ENCODE measurements around the gene WNT11. TPM values are rescaled to one million over a fixed set of nuclear protein-coding genes. Genes with fewer than 3 reads are reported as not detected.

Gene WNT11
- total RNA-seq, 2 donors from 2014 or later, result 0.53 to 0.62 TPM

DNA sequence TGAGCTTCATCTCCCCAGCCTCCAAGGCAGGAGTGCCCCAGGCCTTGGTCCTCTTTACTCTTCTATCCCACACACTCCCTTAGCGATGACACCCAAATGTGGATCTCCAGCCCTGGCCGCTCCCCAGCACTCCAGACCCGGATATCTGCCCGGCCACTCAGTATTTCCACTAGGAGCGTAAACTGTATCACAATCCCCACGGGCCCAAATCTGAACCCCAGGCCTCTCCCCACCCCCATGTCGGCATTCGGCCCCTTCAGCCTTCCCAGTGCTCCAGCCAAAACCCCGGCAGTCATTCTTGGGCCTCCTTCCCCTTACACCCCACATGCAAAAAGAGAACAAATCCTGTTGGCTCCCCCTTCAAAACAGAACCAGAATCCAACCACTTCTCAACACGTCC lies 20.8 kb downstream of the WNT11 start:
- H3K4me1 ChIP-seq (ENCODE audit: control insufficient read depth, insufficient read depth, low read length), result no peaks in the 10 kb centered on the region
- 89 to 100% methylated on average over 3 to 10 of the region's 10 CpGs for WGBS, 2 experiments (ENCODE audit: insufficient coverage in 1 of 2, insufficient read length in 1 of 2)
- TF ChIP-seq, protein P1, sequence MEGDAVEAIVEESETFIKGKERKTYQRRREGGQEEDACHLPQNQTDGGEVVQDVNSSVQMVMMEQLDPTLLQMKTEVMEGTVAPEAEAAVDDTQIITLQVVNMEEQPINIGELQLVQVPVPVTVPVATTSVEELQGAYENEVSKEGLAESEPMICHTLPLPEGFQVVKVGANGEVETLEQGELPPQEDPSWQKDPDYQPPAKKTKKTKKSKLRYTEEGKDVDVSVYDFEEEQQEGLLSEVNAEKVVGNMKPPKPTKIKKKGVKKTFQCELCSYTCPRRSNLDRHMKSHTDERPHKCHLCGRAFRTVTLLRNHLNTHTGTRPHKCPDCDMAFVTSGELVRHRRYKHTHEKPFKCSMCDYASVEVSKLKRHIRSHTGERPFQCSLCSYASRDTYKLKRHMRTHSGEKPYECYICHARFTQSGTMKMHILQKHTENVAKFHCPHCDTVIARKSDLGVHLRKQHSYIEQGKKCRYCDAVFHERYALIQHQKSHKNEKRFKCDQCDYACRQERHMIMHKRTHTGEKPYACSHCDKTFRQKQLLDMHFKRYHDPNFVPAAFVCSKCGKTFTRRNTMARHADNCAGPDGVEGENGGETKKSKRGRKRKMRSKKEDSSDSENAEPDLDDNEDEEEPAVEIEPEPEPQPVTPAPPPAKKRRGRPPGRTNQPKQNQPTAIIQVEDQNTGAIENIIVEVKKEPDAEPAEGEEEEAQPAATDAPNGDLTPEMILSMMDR (conservative IDR thresholded peaks at IDR 0.05), result no peak
- DNase-seq, result no peak
- H3K4me3 ChIP-seq (ENCODE audit: low read length), result no peak overlapping the region
- no peaks in the 10 kb centered on the region for H3K9me3 ChIP-seq (ENCODE audit: control insufficient read depth, low read length)
- Mint-ChIP-seq H3K27ac (peak overlapping the region; percentile 35), H3K9me3 (no peaks in the 10 kb centered on the region), H3K27me3 (ENCODE audit: insufficient read depth) (no peaks in the 10 kb centered on the region), H3K4me1 (no peaks in the 10 kb centered on the region), H3K36me3 (ENCODE audit: low read depth) (no peaks in the 10 kb centered on the region), H3K4me3 (no peak overlapping the region)
- no peaks in the 10 kb centered on the region for H3K36me3 ChIP-seq (ENCODE audit: control insufficient read depth, insufficient read depth, low read length)
- no peaks in the 10 kb centered on the region for H3K27me3 ChIP-seq (ENCODE audit: control insufficient read depth, insufficient read depth, low read length, poor library complexity, severe bottlenecking)
- H3K27ac ChIP-seq (ENCODE audit: low read depth, low read length), result no peak overlapping the region
- no peak overlapping the region for H3K9ac ChIP-seq (ENCODE audit: extremely low read depth, low read length, poor library complexity, severe bottlenecking)

DNA sequence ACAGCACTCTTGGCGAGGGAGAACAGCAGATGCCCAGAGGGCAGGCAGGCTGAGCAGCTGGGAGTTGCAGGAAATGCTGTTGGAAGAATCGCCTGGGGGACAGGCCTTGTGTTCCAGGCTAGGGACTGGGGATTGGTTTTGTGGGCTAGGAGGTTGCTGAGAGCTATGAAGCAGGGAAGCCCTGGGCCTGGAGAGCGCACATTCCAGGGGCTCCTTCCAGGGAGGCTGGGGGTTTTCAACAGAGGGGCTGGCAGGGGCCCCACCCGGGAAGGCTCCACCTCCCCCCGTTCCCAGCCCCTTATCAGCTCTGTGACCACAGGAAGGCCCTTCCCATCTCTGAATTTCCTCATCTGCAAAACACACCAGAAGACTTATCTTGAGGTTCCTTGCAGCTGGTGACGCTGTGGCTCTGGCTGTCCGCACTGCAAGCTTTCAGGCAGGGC lies 21.7 kb downstream of the WNT11 start:
- H3K27ac ChIP-seq (ENCODE audit: low read depth, low read length), result no peak overlapping the region
- no peak for DNase-seq
- no peaks in the 10 kb centered on the region for H3K27me3 Mint-ChIP-seq (ENCODE audit: insufficient read depth)
- H3K4me3 ChIP-seq (ENCODE audit: low read length), result no peak overlapping the region
- H3K9me3 ChIP-seq (ENCODE audit: control insufficient read depth, low read length), result no peaks in the 10 kb centered on the region
- 67 to 68% methylated on average over 3 to 7 of the region's 7 CpGs for WGBS, 2 experiments (ENCODE audit: insufficient coverage in 1 of 2, insufficient read length in 1 of 2)
- no peaks in the 10 kb centered on the region for H3K4me1 Mint-ChIP-seq
- H3K4me3 Mint-ChIP-seq, result no peak overlapping the region
- no peaks in the 10 kb centered on the region for H3K36me3 Mint-ChIP-seq (ENCODE audit: low read depth)
- no peaks in the 10 kb centered on the region for H3K27me3 ChIP-seq (ENCODE audit: control insufficient read depth, insufficient read depth, low read length, poor library complexity, severe bottlenecking)
- no peak overlapping the region for H3K9ac ChIP-seq (ENCODE audit: extremely low read depth, low read length, poor library complexity, severe bottlenecking)
- no peaks in the 10 kb centered on the region for H3K36me3 ChIP-seq (ENCODE audit: control insufficient read depth, insufficient read depth, low read length)
- TF ChIP-seq, protein P1 (conservative IDR thresholded peaks at IDR 0.05), result no peak
- no peaks in the 10 kb centered on the region for H3K4me1 ChIP-seq (ENCODE audit: control insufficient read depth, insufficient read depth, low read length)
- H3K27ac Mint-ChIP-seq, result no peak overlapping the region
- no peaks in the 10 kb centered on the region for H3K9me3 Mint-ChIP-seq

DNA sequence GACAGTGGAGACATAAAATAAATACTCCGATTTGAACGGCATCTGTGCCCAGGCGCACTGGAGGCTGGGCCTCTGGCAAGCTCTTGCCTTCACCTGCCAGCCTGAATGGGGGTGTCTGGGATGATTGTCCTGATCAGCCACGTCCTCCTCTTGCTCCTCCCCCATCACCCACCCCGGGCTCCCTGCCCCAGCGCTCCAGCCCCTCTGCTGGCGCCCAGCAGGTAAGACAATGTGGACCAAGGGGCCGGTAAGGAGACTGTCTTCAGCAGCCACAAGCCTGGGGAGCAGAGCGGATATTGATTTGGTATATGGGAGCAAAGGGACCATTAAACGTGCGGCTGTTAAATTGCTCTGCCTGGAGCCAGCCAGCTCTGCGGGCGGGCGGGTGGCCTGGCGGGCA lies 24.9 kb downstream of the WNT11 start:
- Histone ChIP-seq H3K27me3 (ENCODE audit: control insufficient read depth, insufficient read depth, low read length, poor library complexity, severe bottlenecking) (no peaks in the 10 kb centered on the region), H3K4me3 (ENCODE audit: low read length) (no peak overlapping the region), H3K36me3 (ENCODE audit: control insufficient read depth, insufficient read depth, low read length) (no peaks in the 10 kb centered on the region), H3K9ac (ENCODE audit: extremely low read depth, low read length, poor library complexity, severe bottlenecking) (no peak overlapping the region), H3K4me1 (ENCODE audit: control insufficient read depth, insufficient read depth, low read length) (no peaks in the 10 kb centered on the region), H3K27ac (ENCODE audit: low read depth, low read length) (no peak overlapping the region), H3K9me3 (ENCODE audit: control insufficient read depth, low read length) (no peaks in the 10 kb centered on the region)
- DNase-seq, result no peak
- Mint-ChIP-seq H3K27me3 (ENCODE audit: insufficient read depth) (peaks cover 2% of the 10 kb centered on the region), H3K27ac (no peak overlapping the region), H3K4me1 (peaks cover 3% of the 10 kb centered on the region), H3K9me3 (no peaks in the 10 kb centered on the region), H3K36me3 (ENCODE audit: low read depth) (no peaks in the 10 kb centered on the region), H3K4me3 (no peak overlapping the region)
- TF ChIP-seq, protein P1 (conservative IDR thresholded peaks at IDR 0.05), result peak; percentile 56
- WGBS, 2 experiments (ENCODE audit: insufficient coverage in 1 of 2, insufficient read length in 1 of 2), result 73 to 87% methylated on average over 5 to 15 of the region's 15 CpGs

Measured in endodermal cell (in vitro differentiated cells).